HL-60 (cell line): ENCODE results near the gene YKT6.

Experiments
- DNase-seq, 2 experiments: peaks; one replicate each; pipeline ENCODE4 v3.0.0-alpha.2; 2010 to 2020; ENCODE audit warnings: low read depth in 1 of 2, low spot score in 1 of 2
- H3K27ac ChIP-seq: fragments of 250-450 bp; sonication (Bioruptor Pico); replicated peaks from 2 replicates; pipeline ENCODE4 v1.5.1; 2020; ENCODE audit warnings: mild to moderate bottlenecking, moderate library complexity
- H3K27me3 ChIP-seq: fragments of 250-450 bp; sonication (Bioruptor Pico); 2 replicates; pipeline ENCODE4 v1.5.1; 2021; ENCODE audit warnings: mild to moderate bottlenecking, moderate library complexity; ENCODE audit not compliant: insufficient read depth, poor library complexity, severe bottlenecking
- H3K4me3 ChIP-seq: replicated peaks from 2 replicates; pipeline ENCODE4 v1.5.1; 2011; ENCODE audit warnings: mild to moderate bottlenecking, control low read depth, low read length; ENCODE audit not compliant: insufficient read depth
- GABPA ChIP-seq: IDR thresholded peaks from 2 replicates; pipeline ENCODE4 v1.6.1; 2012; ENCODE audit warnings: low read depth
- POLR2AphosphoS5 ChIP-seq: IDR thresholded peaks from 2 replicates; pipeline ENCODE4 v1.6.1; 2012; ENCODE audit warnings: low read depth
- REST ChIP-seq: IDR thresholded peaks from 2 replicates; pipeline ENCODE4 v1.6.1; 2012; ENCODE audit warnings: low read depth; ENCODE audit not compliant: insufficient replicate concordance
- SPI1 ChIP-seq: IDR thresholded peaks from 2 replicates; pipeline ENCODE4 v1.6.1; 2012; ENCODE audit warnings: low read depth, mild to moderate bottlenecking, borderline replicate concordance
- TF ChIP-seq, protein P1 (sequence below): IDR thresholded peaks from one replicate; pipeline ENCODE4 v1.5.1; 2011; ENCODE audit warnings: low read length, control low read depth, inconsistent platforms; ENCODE audit not compliant: insufficient read depth

The YKT6 gene

GRCh38 chr7:44219371-44220045, 18.7 kb downstream of the YKT6 start:
- no peak for DNase-seq
- TF ChIP-seq GABPA (no peak), POLR2AphosphoS5 (no peak), SPI1 (no peak), REST (no peak)
- TF ChIP-seq, protein P1, sequence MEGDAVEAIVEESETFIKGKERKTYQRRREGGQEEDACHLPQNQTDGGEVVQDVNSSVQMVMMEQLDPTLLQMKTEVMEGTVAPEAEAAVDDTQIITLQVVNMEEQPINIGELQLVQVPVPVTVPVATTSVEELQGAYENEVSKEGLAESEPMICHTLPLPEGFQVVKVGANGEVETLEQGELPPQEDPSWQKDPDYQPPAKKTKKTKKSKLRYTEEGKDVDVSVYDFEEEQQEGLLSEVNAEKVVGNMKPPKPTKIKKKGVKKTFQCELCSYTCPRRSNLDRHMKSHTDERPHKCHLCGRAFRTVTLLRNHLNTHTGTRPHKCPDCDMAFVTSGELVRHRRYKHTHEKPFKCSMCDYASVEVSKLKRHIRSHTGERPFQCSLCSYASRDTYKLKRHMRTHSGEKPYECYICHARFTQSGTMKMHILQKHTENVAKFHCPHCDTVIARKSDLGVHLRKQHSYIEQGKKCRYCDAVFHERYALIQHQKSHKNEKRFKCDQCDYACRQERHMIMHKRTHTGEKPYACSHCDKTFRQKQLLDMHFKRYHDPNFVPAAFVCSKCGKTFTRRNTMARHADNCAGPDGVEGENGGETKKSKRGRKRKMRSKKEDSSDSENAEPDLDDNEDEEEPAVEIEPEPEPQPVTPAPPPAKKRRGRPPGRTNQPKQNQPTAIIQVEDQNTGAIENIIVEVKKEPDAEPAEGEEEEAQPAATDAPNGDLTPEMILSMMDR = no peak
- no peaks in the 10 kb centered on the region for H3K27me3 ChIP-seq
- H3K27ac ChIP-seq = no peak overlapping the region
- no peak overlapping the region for H3K4me3 ChIP-seq

GRCh38 chr7:44220046-44220357, 19.2 kb downstream of the YKT6 start:
- H3K4me3 ChIP-seq = no peak overlapping the region
- no peak overlapping the region for H3K27ac ChIP-seq
- no peaks in the 10 kb centered on the region for H3K27me3 ChIP-seq
- TF ChIP-seq SPI1 = no peak
- DNase-seq = no peak

DNA sequence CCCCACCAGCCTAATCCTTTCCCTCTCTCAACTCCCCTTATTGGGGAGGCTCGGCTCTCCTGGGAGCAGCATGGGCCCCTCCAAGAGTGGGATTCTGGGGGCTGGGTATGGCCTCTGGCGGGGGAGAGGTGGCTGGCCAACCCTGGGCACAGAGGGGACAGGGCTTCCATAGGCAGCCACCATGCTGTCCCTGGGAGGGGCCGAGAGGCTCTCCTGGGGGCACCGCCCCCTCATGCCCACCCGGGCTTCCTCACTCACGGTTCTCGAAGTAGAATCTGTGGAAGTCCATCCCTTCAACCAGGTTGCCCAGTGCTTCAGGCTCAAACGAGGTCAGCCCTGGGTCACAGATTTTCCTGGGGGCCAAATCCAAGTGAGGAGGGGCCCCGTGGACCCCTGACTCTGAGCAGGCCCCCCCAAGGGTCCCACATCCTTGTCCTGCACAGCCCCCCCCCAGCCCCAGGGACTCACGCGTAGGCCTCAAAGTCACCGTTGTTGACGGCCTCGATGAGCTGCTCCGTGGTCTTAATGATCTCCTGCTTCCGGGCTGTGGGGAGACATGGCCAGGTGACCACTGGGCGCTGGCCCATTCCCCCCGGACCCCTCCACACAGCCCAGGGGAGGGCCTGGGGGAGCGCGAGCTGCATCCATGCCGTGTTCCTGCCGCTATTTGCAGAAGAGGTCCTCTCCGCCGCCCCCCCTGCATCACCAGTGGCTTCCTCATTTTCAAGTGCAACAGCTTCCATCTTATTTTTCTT, 19.8 kb downstream of the YKT6 start:
- TF ChIP-seq REST (no peak), SPI1 (peak; percentile 68), GABPA (no peak), POLR2AphosphoS5 (no peak)
- TF ChIP-seq, protein P1 = no peak
- no peaks in the 10 kb centered on the region for H3K27me3 ChIP-seq
- peak in 1 of 2 experiments; percentile 14 for DNase-seq
- no peak overlapping the region for H3K4me3 ChIP-seq
- H3K27ac ChIP-seq = no peak overlapping the region

GRCh38 chr7:44221231-44221791, 20.5 kb downstream of the YKT6 start:
- no peak overlapping the region for H3K27ac ChIP-seq
- DNase-seq = no peak
- H3K4me3 ChIP-seq = no peak overlapping the region
- TF ChIP-seq, protein P1 = no peak
- TF ChIP-seq POLR2AphosphoS5 (no peak), REST (no peak), GABPA (no peak), SPI1 (no peak)
- H3K27me3 ChIP-seq = no peaks in the 10 kb centered on the region
